GM19351 (cell line): ENCODE results near the gene LRRC3C.

Experiments
- ATAC-seq: cut with Tn5 transposase; IDR thresholded peaks from one replicate; pipeline ENCODE4 v1.9.1; 2021; ENCODE audit warnings: mild to moderate bottlenecking, moderate library complexity; ENCODE audit not compliant: unreplicated experiment

Gene LRRC3C

DNA sequence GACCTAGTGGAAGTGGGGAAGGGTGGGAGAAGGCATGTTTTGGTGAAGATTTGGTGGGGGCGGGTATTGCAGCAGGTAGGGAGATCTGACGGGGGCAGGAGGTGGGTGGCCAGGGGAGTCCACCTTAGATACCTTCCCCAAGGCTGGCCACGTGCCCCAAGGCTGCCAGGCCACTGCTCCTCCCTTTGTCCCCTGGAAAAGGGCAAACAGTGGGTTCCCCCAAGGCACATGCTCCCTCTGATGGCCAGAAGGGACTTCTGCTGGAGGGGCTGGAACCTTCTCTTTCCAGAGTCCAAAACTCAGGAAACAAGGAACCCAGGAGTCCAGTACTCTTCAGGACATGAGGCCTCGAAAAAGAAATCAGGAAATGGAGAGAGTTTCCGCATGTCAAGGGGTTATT is 46.9 kb downstream of the LRRC3C start:
- no peak for ATAC-seq

DNA sequence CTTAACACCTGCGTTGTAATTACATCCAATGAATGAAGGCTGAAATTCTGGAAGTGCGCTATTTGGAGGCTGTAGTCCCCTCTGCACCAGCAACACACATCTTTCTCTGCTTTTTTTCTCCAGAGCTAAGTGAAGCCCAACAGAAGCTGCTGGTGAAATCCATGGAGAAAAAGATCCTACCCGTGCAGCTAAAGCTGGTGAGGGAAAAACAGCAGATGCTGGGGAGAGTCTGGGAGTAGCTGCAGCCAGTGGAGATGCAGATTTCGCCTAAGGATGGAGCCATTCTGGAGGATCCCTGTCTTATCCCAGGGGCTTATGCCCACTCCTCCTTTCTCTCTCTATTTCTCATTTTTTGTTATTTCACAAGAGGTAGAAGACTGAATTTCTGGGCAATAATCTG is 48.3 kb downstream of the LRRC3C start:
- no peak for ATAC-seq

DNA sequence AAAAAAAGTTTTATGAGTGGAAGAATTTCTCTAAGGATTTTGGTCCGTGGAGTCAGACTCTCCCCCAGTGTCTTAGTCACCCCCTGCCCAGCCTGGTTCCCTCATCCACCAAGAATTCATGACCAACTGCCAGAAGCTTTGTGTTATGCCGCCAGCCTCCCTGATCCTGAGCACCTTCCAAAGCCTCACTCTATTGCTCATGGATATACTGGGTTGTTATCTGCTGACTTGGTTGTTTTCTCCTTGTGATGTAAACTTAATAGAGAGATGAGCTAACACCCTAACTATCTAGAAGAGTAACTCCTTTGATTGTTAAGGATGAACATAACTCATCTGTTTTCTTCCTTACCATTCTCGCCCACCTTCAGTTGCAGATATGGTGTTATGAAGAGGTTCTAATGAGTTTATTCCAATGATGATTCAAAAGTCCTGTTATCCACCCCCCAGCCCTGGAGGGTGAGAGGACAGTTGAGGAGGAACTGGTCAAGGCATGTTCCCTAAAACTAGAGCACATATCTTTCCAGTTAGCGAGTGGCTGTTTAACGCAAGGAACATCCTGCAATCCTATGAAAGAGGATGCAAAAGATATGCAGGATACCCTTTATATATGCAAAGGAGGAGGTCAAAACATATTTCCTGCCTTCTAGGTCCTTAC is 51.6 kb downstream of the LRRC3C start:
- no peak for ATAC-seq

DNA sequence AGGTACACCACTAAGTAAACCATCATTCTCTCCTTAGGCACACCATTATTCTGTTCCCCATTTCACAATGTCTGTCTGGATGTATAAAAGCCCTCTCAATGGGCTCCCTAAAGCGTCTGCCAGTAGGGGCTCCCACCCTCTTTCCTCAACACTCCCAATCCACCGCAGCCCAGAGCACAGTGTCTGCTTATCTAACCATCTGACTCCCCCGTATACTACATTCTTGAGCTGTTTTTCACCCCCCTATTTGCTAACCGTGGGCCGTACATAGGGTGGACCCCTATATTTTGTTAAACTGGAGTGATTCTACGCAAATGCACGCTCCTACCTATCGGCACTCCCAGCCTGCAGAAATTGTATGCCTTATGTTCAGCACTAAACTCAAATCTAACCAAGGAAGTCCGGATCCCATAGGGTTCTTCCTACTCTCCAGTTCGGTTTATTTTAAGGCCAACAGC is 52.4 kb downstream of the LRRC3C start:
- peak; percentile 8 for ATAC-seq

DNA sequence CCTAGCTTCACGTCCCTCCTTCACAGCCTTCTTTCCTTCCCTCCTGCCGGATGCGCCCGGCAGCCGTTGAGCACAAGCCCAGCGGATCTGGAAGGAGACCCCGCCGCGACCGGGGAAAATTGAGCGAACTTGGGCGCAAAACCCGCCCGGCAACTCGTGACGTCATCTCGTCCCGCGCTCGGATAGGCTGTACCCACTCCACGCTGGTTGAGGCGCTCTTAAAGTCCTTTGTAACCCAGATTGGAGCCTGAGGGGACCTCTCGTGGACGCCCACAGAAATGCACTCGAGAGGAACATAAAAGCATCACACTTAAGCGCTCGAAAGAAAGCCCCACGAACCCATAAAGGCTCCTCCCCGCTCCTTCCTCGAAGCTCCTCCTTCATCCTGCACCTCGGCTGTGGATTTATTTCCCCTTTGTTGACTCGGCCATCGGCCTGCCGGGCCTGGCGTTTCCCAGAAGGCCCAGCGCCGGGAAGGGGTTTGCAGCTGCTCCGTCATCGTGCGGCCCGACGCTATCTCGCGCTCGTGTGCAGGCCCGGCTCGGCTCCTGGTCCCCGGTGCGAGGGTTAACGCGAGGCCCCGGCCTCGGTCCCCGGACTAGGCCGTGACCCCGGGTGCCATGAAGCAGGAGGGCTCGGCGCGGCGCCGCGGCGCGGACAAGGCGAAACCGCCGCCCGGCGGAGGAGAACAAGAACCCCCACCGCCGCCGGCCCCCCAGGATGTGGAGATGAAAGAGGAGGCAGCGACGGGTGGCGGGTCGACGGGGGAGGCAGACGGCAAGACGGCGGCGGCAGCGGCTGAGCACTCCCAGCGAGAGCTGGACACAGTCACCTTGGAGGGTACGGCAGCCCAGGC is 53.0 kb downstream of the LRRC3C start, which contains the start of gene PSMD3:
Gene PSMD3, plus strand, starts transcription at position 457 of the 856 bp plus-strand sequence. Its CDS starts 164 bp downstream, at position 621.
- peak; percentile 91 for ATAC-seq

DNA sequence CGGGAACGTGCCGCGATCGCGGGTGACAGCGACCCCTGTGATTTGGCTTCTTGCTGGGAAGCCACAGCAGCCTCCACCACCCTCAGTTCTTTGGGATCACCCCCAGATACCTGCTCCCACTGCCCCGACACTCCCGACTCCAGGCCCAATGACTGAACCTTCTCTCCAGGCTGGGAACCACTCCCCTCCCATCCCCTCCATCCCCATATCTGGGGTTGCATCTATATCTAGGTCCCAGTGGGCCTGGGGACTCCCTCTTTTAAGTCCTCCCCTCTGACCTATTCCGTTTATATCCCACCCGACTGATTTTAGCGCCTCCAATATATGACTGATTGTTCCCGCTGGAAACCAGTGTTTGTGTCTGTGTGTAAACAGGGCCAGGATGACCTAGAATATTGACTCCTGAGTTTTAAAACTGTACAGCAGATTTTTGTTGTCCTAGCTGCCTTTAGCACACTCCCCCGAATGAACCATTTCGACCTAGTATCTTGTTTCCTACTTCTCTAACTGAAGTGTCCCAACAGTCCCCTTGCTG is 53.7 kb downstream of the LRRC3C start:
- ATAC-seq = no peak

DNA sequence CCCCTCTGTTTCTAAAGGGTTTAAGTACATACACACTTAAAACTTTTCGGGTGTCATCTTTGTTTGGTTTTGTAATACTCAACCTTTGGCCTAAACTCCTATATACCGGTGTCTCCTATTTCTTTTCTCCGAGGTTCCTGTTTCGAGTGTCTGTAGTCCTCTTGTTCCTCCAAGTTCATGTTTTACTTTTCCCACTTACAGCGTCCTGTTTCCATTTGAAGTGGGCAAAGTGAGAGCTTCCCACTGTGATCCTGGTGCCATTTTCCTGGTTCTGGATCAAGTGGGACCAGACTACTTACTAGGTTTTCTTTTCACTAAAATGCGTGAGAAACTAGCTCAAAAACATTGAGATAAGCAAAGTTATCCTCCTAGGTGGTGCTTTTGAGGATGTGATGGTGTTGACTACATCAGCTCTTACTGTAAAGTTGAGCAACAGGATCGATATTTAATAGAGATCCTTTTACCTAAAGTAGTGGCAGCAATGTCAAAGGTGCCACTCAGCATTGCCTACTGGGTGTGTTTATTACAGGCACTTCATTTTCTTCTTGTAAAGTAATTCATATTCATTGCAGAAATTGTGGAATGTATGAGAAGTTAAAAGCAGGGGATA is 54.3 kb downstream of the LRRC3C start:
- ATAC-seq = no peak

DNA sequence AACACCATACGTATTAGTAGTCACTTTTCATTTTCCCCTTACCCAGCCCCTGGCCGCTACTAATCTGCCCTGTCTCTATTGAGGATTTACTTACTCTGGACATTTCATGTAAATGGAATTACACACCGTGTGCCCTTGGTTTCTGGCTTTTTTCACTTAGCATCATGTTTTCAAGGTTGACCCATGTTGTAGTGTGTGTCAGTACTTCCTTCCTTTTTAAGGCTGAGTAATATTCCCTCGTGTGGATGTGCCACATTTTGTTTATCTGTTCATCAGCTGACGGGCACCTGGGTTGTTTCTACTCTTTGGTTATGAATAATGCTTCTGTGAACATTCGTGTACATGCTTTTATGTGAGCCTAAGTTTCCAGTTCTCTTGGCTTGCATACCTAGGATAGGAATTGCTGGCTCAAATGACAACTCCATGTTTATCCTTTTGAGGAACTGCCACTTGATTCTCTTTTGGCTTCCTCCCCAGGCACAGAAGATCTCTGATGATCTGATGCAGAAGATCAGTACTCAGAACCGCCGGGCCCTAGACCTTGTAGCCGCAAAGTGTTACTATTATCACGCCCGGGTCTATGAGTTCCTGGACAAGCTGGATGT is 60.8 kb downstream of the LRRC3C start:
- ATAC-seq = no peak

DNA sequence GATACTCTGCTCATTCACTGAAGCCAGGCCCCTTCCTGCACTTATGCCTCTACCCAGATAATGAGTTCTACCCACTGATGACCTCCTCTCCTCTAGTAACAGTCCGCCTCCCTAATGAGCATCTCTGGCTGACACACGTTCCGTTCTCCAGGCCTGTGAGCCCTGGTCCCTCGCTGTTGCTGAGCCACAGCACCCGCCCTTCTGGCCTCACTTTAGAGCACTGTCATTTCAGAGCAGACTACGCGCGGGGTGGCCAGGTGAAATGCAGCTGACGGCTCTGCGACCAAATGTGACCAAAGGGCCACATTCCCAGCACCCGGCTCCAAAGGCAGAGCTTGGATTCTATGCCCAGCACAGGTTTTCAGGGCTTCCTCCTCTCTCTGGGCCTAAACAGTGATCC is 66.9 kb downstream of the LRRC3C start:
- ATAC-seq = no peak
